GM19452 (cell line): ENCODE results near the gene COL16A1.

ENCODE experiments used
- ATAC-seq: cut with Tn5 transposase; IDR thresholded peaks from one replicate; pipeline ENCODE4 v1.9.1; 2021; ENCODE audit not compliant: unreplicated experiment

COL16A1 gene

DNA sequence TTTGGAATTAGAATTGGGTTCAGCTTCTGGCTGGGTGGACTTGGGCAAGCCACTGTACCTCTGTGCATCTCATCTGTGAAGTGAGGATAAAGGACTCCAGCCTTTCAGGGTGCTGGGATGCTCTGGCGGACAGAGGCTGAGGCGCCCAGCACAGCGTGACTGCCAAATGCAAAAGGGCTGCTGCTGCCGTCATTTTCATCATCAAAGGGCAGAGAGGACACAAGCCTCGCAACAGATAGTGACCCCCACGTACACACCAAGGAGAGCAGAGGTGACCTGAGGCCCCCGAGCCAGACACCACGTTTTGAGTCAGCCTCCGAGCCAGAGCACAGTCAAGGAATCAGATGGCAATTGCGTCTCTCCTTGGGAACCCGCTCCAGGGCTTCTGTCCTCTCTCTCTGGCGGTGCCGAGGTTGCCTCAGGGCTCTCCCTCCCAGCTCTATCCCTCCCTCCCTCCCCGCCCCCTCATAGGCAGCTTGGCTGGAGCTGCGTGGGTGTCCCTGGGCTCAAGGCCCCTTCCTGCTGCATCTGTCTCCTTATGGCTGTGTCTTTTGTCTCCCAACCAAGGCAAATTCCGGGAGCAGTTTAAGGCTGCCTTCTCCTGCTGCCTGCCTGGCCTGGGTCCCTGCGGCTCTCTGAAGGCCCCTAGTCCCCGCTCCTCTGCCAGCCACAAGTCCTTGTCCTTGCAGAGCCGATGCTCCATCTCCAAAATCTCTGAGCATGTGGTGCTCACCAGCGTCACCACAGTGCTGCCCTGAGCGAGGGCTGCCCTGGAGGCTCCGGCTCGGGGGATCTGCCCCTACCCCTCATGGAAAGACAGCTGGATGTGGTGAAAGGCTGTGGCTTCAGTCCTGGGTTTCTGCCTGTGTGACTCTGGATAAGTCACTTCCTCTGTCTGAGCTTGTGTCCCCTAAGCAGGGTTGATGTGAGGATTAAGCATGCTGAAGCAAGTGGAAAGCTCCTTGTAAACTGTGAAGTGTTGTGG lies 77.3 kb downstream of the COL16A1 start:
- ATAC-seq, result no peak

- no peak for ATAC-seq
These were observed 78.1 kb downstream of the COL16A1 start for GRCh38 chr1:31625561-31626222.

DNA sequence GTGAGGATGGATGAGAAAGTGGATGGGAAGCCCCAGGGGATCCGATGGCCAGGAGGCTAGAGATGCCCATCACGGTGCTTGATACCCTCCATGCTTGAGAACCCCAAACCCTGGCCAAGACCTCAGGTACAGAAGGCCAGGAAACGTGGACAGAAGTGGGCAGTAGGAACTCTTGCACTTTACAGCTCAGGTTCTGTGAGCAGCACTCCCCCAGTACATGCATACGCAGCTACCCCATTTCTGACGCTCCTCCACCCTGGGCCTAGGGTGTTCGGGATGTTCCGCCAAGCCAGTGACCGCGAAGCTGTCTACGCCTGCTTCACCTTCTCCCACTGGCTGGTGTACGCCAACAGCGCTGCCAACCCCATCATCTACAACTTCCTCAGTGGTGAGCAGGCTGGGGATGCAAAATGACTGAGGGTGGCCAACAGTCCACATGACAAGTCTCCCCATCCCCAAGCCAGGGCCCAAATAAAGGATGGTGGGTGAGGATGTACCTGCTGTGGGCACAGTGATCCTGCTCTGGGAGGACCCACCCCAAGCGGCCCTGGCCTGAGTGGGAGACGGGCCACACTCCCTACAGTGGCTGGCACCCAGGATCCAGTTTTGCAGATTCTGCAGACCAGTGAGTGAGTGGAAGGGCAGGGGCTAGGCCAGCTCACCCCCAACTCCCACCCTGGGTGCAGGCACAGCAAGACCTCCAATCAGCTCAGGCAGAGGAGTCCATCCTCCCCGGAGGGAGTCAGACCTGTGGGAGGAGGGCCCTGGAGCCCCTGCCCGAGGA lies 78.9 kb downstream of the COL16A1 start:
- ATAC-seq, result no peak

GRCh38 chr1:31624309-31624708 lies 79.5 kb downstream of the COL16A1 start:
- no peak for ATAC-seq

GRCh38 chr1:31623365-31623764 lies 80.5 kb downstream of the COL16A1 start:
- ATAC-seq, result no peak

DNA sequence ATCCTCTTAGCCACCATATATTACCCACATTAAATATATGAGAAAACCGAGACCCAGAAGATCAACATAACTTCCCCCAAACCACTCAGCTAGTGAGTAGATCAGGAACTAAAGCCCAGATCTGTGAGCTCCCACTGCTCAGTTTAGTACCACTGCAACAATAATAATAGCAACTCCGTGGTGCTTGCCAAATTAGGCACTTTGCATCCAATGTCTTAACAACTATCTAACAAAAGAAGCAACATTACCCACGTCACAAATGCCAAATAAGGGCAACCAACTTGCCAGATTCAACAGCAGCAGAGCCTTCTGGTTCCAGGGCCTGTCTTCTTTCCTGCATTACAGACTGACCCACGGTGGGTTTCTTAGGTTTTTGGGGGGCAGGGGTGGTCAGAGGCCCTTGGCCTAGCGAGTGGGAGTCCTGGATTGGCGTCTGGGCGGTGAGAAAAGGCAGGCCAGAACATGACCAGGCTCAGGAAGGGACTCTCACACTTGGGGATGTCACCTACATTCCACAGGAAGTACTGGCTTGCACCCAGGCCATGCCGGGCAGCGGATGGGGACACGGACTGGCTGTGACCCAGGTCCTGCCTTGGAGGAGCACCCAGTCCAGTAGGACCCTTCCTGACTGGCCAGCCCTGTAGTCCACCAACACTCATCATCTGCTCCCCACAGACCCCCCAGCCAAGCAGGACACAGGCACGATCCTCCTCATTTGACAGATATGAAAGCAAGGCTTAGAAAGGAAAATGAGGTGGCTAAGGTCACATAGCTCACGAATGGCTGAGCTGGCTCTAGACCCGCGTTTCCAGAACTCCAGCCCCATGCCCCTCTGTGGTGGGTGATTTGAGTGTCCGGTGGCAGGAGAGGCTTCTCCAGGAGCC lies 81.7 kb downstream of the COL16A1 start:
- no peak for ATAC-seq

GRCh38 chr1:31621498-31621820 lies 82.4 kb downstream of the COL16A1 start:
- no peak for ATAC-seq

DNA sequence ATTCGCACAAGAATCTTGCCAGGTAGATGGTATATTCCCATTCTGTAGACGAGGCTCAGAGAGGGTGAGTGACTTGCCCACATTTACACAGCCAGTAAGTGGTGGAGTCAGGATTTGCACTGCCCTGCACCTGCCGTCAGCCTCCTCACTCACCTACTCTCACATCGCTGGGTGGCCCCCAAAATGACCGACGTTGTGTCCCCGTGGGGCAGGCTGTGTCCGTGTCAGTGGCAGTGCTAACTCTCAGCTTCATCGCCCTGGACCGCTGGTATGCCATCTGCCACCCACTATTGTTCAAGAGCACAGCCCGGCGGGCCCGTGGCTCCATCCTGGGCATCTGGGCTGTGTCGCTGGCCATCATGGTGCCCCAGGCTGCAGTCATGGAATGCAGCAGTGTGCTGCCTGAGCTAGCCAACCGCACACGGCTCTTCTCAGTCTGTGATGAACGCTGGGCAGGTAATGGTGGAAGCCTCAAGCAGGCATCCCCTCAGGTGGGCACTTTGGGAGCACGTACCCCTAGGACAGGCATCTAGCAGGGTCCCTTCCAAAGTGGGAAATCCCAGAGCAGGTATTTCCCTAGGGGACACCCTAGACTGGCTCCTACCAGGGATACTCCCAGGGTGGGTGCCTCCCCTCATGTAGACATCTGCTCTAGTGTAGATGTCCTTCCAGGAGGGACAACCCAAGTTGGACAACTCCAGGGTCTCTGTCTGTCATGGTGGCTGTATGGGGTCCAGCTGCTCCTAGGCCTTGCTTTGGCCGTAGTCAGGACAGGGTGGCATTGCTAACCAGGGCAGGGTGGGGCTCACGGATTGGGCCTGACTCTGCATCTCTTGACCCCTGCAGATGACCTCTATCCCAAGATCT lies 83.0 kb downstream of the COL16A1 start:
- ATAC-seq, result no peak

- ATAC-seq, result no peak
These were observed 84.6 kb downstream of the COL16A1 start for GRCh38 chr1:31618916-31619846.

GRCh38 chr1:31617916-31618746 lies 85.7 kb downstream of the COL16A1 start:
- no peak for ATAC-seq

DNA sequence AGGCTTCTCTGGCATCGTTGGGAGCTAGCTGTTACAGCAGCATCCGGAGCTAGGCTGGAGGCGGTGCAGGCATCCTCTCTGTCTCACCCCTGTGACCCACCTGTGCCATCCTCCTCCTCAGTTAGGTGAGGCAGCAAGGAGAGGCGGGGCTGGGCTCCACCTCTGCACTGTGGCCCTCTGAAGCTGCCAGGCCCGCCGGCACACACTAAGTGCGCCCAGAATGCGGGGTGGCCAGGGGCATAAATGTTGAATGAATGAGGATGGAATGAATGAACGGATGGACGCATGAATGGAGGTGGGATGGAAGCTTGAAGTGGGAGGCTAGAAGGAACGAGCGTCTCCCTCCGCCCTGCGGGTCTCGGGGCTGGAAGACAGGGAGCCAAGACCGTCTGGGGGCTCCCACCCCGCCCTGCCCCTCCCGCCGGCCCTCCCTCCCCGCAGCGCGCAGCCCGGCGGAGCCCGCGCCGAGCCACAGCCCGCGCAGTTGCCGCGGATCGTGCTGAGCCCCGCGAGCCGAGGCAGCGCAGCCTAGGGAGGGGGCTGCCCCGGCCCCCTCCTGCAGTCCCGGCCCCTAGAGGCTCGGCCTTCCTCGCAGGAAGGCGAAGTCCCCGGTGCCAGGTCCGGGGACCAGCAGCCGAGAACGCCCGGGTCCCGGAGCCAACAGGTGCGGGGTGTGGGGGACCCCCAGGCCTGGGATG lies 86.5 kb downstream of the COL16A1 start, which contains the start of gene HCRTR1:
TSS of gene HCRTR1 (plus strand) at position 472 of the 698 bp plus-strand sequence. CDS start 1,504 bp downstream, outside the sequence.
- no peak for ATAC-seq

GRCh38 chr1:31615939-31616338 lies 87.9 kb downstream of the COL16A1 start:
- no peak for ATAC-seq

DNA sequence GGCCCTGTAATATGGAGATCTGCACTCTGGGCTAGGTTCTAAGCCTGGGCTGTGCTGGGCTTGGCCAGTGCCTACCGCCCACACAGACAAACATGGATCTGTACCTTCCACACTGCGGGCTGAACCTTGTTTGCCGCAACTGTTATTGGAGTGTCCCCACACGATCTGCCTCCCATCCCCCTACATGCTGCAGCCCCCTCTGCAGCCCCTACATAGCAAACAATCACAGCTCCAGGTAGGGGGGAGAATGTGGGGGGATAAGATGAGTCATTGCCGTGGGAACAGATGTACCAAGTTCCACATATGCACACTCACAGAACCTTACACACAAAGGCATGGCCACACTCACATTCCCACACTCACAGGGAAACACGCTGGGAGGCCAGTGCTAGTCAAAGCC lies 88.4 kb downstream of the COL16A1 start:
- no peak for ATAC-seq

DNA sequence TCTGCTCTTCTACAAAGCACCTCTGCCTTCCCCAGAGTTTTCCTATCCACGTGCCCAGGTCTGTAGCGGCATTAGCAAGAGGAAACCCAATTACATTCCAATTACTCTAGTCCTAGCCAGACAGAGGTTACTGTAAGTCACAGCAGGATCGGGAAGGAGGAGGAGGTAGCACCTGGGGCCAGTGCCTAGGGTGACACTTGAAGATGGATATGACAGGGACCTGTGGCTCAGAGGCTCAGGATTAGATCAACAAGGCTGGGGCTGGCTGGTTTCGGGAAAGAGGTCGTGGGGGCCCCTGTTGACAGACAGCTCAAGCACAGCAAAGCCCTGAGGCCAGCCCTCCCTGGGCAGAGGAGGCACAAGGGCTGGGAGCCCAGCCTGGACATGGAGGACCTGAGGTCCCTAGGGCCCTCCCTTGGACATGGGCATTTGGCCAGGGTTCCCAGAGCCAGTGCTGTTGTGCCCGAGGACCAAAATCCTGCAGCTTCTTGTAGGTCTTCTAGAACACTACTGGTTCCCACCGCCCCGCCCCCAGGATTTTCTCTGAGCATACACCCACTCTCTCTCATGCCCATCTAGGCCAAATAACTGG lies 89.3 kb downstream of the COL16A1 start:
- no peak for ATAC-seq

DNA sequence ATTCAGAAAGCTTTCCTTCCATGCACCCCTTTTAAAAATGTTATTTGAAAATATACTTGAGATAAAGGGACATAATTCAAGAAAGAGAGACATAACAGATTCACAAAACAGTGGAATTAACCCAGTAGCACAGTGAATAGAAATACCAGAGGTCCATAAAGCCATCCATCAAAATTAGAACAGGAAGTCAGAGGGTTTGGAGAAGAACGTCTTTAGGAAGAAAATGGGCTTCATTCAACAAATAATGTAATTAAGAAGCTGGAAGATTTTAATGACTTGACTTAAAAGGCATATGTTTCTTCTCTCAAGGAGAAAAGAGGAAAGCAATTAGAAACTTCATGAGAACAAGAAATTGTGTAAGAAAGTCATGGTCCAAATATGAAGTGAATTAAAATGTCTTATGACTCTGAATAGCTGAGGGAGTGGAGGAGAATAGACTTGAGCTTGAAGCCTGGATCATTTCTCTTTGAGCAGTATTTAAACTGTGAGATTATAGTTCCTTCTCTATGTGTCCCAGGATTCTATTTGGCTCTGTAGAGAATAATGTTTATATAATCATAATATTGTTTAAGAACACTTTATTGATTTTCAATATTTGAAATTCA lies 94.2 kb downstream of the COL16A1 start:
- no peak for ATAC-seq

DNA sequence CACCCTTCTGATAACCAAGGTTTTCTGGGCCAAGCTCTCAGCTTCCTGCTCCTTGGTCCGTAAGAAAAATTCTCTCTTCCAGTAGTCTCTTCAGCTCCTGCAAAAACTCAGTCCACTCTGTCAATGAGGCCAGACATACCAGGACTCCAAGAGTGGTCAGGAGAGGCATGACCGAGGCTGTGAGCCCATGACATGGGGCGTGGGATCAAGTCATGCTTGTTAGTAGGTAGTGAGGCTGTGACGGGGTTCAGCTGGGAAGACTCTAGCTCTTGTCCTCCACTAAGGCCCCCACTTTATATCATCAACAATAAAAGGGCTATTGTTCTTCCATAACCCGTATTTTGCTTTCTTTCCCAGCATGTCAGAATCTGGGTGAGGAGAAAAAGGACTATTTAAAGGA lies 96.5 kb downstream of the COL16A1 start:
- no peak for ATAC-seq
